ENCODE results near the gene ZNF189.

The ZNF189 gene

DNA sequence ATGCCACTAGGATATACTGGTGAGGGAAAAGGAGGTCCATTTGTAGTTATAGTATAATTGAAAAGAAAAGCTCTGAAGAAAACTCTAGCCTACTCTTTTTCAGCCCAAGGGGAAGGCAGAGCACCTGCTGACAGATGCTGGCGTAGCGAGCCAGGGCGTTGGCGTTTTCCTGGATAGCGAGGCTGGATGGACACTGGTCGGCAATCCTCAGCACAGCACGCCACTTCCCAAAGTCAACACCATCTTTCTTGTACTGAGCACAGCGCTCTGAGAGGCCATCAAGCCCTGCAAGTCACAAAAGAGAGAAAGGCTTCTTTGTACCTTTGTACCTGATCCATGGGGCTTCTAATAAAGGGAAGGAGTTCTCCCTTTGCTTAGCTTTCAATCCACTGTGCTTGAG is 28.7 kb downstream of the ZNF189 start:
- no peak for DNase-seq (ENCODE audit: low read depth)
- TF ChIP-seq, protein P1, sequence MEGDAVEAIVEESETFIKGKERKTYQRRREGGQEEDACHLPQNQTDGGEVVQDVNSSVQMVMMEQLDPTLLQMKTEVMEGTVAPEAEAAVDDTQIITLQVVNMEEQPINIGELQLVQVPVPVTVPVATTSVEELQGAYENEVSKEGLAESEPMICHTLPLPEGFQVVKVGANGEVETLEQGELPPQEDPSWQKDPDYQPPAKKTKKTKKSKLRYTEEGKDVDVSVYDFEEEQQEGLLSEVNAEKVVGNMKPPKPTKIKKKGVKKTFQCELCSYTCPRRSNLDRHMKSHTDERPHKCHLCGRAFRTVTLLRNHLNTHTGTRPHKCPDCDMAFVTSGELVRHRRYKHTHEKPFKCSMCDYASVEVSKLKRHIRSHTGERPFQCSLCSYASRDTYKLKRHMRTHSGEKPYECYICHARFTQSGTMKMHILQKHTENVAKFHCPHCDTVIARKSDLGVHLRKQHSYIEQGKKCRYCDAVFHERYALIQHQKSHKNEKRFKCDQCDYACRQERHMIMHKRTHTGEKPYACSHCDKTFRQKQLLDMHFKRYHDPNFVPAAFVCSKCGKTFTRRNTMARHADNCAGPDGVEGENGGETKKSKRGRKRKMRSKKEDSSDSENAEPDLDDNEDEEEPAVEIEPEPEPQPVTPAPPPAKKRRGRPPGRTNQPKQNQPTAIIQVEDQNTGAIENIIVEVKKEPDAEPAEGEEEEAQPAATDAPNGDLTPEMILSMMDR (IDR thresholded peaks at IDR 0.05; ENCODE audit: low read depth, low read length, missing control alignments) = no peak

DNA sequence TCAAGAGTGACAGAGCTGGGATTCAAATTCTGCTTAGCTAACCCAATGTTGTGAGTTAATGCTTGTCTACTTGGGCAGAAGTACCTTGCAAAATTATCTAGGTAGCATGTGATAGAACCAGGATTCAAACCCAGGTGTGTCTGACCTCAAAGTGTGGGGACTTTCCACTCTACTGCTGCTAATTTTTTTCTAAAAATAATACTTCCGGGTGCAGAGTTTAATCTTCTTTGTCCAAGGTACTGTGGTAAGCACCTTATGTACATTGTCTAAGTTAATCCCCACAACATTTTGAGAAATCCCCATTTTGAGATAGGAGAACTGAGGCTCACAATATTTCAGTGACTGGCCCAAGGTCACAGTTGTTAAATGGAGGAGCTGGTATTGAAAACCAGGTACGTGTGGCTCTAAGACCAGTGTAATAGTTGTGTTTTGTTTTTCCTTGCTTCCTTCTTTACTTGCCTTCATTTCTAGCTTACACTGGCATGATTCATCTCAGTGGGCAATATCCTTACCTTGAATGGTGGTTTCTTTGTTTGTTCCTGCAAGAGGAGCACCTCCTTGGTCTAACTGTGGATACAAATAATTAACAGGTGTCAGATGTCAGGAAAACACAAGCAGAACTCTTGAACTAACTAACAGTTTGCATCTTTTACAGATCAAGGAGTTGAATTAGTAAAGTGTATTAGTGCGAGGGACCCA is 29.5 kb downstream of the ZNF189 start:
- no peak overlapping the region for H3K4me3 ChIP-seq (ENCODE audit: low read depth, low read length)
- no peak for DNase-seq (ENCODE audit: low read depth)
- in situ Hi-C loops (cut with HindIII; ENCODE audit: low sequenced_read_pairs) = no loop called here
- TF ChIP-seq, protein P1 (IDR thresholded peaks at IDR 0.05; ENCODE audit: low read depth, low read length, missing control alignments) = no peak

More for the DNA sequence above, 28.7 kb downstream of the ZNF189 start:
- in situ Hi-C loops (cut with HindIII; ENCODE audit: low sequenced_read_pairs) = no loop called here
- no peak overlapping the region for H3K4me3 ChIP-seq (ENCODE audit: low read depth, low read length)

DNA sequence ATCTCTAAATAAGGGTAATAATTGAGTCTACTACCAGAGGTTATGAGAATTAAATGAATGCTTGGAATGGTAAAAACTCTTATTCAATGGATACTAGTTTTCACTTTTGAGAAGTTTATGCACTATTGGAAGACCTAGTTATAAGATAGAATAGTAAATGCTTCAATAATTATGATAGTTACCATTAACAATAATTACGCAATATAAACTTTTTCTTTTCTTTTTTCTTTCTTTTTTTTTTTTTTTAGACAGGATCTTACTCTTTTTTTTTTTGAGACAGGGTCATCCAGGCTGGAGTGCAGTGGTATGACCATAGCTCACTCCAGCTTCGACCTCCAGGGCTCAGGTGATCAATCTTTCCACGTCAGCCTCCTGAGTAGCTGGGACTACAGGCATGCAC is 30.3 kb downstream of the ZNF189 start:
- H3K4me3 ChIP-seq (ENCODE audit: low read depth, low read length) = no peak overlapping the region
- DNase-seq (ENCODE audit: low read depth) = no peak
- TF ChIP-seq, protein P1 (IDR thresholded peaks at IDR 0.05; ENCODE audit: low read depth, low read length, missing control alignments) = no peak
- in situ Hi-C loops (cut with HindIII; ENCODE audit: low sequenced_read_pairs) = no loop called here

DNA sequence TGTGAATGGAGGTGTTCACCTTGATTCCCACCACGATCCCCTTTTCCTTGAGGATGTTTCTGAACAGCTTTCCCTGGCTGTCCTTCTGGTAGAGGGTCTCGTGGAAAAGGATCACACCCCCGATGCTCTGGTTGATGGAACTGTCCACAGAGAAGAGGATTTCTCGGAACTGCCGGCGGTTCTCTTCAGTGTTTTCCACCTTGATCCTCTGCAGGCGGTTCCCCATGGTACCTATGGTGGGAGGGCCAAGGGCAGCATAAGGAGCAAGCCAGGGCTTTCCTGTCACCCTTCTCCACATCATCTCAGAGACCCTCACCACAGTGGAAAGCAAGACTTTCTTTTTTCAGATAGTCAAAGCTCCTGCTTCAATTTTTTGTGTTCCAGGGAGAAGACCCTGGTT is 31.1 kb downstream of the ZNF189 start:
- TF ChIP-seq, protein P1 (IDR thresholded peaks at IDR 0.05; ENCODE audit: low read depth, low read length, missing control alignments) = no peak
- no peak overlapping the region for H3K4me3 ChIP-seq (ENCODE audit: low read depth, low read length)
- in situ Hi-C loops (cut with HindIII; ENCODE audit: low sequenced_read_pairs) = no loop called here
- DNase-seq (ENCODE audit: low read depth) = no peak

DNA sequence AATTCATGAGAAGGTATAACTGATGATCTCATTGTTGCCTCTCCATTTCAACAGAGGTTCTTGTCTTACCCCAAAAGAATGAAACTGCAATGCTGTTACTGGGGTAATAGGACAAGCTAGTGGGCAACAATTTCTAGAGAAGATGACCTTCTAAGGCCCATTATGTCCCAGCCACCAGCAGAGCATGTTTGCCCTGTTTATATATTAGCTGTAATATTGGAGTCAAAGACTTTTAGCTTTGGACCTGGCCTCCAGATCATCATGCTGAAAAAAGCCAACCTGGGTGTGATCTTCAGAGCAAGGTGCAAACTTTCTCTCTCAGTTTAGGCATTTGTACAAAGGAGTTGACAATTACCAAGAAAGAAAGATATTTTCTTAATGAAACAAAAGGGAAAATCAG is 33.5 kb downstream of the ZNF189 start:
- H3K4me3 ChIP-seq (ENCODE audit: low read depth, low read length) = no peak overlapping the region
- TF ChIP-seq, protein P1 (IDR thresholded peaks at IDR 0.05; ENCODE audit: low read depth, low read length, missing control alignments) = no peak
- in situ Hi-C loops (cut with HindIII; ENCODE audit: low sequenced_read_pairs) = no loop called here
- DNase-seq (ENCODE audit: low read depth) = no peak

DNA sequence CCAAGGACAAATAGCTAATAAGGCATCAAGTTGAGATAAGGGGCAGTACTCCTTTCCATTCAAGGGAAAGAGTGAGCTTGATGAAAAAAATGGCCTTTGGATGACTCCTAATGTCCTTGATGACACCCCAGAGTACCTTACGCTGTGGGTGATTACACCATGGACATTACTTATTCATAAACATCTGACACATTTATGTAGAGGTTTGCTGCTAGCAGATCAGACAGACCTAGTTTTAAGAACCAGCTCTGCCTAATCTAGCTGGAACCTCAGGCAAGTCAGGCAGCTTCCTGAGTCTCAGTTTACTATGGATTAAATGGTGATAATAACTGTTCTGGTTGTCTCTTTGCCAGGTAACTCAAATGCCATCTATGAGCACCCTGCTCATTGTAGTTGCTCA is 34.1 kb downstream of the ZNF189 start:
- DNase-seq (ENCODE audit: low read depth) = no peak
- in situ Hi-C loops (cut with HindIII; ENCODE audit: low sequenced_read_pairs) = no loop called here
- no peak overlapping the region for H3K4me3 ChIP-seq (ENCODE audit: low read depth, low read length)
- TF ChIP-seq, protein P1 (IDR thresholded peaks at IDR 0.05; ENCODE audit: low read depth, low read length, missing control alignments) = no peak
